ENCODE data around the gene SPATS2.

DNA sequence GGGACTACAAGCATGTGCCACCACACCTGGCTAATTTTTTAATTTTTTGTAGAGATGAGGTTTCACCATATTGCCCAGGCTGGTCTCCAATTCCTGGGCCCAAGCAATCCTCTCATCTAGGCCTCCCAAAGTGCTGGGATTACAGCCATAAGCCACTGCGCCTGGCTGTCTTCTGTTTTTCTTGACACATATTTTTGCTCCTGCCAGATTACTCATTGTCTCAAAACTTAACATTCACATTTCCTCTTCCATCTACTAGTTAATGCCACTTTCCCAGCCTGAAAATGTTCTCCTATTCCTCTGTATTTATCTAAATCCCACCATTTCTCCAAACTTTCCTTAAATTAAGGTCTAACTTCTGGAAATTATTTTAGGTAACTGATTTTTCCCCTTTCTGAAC, 135.3 kb downstream of the SPATS2 start:
- TF ChIP-seq, protein P1, sequence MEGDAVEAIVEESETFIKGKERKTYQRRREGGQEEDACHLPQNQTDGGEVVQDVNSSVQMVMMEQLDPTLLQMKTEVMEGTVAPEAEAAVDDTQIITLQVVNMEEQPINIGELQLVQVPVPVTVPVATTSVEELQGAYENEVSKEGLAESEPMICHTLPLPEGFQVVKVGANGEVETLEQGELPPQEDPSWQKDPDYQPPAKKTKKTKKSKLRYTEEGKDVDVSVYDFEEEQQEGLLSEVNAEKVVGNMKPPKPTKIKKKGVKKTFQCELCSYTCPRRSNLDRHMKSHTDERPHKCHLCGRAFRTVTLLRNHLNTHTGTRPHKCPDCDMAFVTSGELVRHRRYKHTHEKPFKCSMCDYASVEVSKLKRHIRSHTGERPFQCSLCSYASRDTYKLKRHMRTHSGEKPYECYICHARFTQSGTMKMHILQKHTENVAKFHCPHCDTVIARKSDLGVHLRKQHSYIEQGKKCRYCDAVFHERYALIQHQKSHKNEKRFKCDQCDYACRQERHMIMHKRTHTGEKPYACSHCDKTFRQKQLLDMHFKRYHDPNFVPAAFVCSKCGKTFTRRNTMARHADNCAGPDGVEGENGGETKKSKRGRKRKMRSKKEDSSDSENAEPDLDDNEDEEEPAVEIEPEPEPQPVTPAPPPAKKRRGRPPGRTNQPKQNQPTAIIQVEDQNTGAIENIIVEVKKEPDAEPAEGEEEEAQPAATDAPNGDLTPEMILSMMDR (IDR thresholded peaks at IDR 0.05; ENCODE audit: low read length) = no peak
- TF ChIP-seq EZH2 (IDR thresholded peaks at IDR 0.05; ENCODE audit: borderline replicate concordance, low read length) = no peak

All from OCI-LY1 (cell line).